Right lobe of liver (tissue), 4 donors: ENCODE results near the gene ARMC9.

ENCODE experiments used
- CTCF ChIP-seq, 4 donors: fragments of 200-600 bp in 3 of 4; fragments of 450-650 bp in 1 of 4; IDR thresholded peaks; one replicate each; pipeline versions ENCODE4 v1.5.1 to v1.8.0; 2016 to 2022; ENCODE audit warnings: antibody characterized with exemption in 4 of 4, mild to moderate bottlenecking in 2 of 4
- POLR2A ChIP-seq: fragments of 450-650 bp; IDR thresholded peaks from one replicate; pipeline ENCODE4 v1.6.1; 2017; ENCODE audit warnings: antibody characterized with exemption, mild to moderate bottlenecking
- donor health status: DM: no; HTN: no; CAD: no.
- donor health status: DM: no; HTN: no; CAD: no.
- donor health status: DM: no; HTN: yes; CAD: no.

GRCh38 chr2:231186325-231186724, 12.1 kb upstream of the ARMC9 start:
- no peak for TF ChIP-seq CTCF (IDR thresholded peaks at IDR 0.05)
- no peak for TF ChIP-seq POLR2A
